ENCODE data around the gene ARHGEF2.
A peak's percentile ranks its signal among the peaks of the same experiment; 100 is the strongest.
"Not testable (repeated sequence)": the region's sequence is repeated elsewhere in the genome, so short reads cannot be mapped to it uniquely, and the experiment has no call there.

The ARHGEF2 gene

DNA sequence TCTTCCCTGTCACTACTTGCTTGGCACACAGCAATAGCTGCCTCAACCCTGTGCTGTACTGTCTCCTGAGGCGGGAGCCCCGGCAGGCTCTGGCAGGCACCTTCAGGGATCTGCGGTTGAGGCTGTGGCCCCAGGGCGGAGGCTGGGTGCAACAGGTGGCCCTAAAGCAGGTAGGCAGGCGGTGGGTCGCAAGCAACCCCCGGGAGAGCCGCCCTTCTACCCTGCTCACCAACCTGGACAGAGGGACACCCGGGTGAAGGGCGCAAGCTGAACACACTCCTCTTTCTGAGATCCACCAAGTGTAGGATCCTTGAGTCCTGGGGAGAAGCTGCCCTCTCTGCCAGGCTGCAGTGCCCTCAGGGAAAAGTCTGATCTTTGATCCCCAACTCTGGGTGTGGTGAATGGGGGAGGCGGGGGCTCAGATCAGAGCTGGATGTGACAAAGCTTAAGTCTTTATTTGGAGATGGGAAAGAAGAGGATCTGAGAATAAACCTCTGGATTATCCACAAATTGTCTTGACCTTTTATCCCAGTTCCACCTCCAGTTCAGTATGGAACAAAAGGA is 35.7 kb downstream of the ARHGEF2 start:
- DNase-seq (ENCODE audit: low spot score): no peak

DNA sequence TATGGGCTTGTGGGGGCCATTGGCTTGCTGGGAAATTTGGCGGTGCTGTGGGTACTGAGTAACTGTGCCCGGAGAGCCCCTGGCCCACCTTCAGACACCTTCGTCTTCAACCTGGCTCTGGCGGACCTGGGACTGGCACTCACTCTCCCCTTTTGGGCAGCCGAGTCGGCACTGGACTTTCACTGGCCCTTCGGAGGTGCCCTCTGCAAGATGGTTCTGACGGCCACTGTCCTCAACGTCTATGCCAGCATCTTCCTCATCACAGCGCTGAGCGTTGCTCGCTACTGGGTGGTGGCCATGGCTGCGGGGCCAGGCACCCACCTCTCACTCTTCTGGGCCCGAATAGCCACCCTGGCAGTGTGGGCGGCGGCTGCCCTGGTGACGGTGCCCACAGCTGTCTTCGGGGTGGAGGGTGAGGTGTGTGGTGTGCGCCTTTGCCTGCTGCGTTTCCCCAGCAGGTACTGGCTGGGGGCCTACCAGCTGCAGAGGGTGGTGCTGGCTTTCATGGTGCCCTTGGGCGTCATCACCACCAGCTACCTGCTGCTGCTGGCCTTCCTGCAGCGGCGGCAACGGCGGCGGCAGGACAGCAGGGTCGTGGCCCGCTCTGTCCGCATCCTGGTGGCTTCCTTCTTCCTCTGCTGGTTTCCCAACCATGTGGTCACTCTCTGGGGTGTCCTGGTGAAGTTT is 36.4 kb downstream of the ARHGEF2 start:
- no peak for DNase-seq (ENCODE audit: low spot score)

DNA sequence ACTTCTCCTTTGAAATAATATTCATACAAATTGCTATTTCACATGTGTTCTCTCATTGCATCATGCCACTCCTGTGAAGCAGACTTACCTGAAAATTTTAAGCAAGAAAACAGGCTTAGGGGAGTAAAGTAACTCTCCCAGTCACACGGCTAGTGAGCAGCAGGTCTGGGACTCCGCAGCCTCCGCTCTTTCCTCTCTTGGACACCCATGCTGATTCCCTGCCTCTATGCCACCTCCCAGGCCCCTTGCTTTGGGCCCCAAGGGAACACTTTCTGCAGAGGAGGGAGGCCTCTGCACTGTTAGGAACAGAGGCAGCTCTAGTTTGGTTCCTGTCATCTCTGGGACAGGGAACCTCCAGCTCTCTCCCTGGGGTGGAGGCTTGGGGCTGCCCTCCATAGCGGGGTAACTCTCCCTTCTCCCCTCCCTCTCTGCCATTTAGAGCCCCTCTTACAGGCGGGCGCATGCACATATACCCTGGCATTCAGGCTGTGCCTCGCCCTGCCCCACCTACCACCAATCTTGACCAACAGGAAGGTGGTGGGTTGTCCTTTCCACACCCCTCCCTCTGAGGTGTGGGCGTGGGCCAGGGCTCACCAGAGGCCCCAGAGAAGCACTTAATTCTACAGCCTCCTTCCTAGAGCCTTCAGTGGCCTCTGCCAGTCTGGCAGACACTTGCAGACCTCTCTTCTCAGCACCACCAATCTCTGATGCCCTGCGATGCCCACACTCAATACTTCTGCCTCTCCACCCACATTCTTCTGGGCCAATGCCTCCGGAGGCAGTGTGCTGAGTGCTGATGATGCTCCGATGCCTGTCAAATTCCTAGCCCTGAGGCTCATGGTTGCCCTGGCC is 37.1 kb downstream of the ARHGEF2 start, which contains the start of gene RXFP4:
Gene RXFP4 (plus strand): TSS at position 646 of the 852 bp plus-strand sequence. CDS start 72 bp downstream, at position 718.
- DNase-seq (ENCODE audit: low spot score): no peak

DNA sequence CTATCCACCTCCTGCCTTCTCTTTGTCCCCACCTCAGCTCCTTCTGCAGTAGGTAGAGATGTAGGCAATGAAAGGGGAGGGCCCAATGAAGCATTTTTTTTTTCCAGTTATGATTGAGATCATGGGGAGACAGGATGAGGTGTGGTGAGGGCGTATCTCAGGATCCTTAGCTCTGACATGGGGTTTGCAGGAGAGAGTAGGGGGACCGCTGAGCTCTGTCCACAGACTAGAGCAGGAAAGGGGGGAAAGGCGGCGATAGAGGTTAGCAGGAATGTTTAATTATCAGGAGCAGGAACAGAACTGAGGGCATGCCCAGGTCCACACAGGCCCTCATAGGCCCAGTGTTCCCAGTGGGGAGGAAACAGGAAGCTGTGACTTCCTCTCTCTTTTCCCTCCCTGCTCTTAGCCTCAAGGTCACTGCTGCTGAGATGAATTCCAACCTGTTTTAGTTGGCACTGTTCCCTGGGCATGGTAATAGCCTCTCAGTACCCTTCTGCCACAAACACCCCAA is 37.8 kb downstream of the ARHGEF2 start:
- DNase-seq (ENCODE audit: low spot score): peak; percentile 33

DNA sequence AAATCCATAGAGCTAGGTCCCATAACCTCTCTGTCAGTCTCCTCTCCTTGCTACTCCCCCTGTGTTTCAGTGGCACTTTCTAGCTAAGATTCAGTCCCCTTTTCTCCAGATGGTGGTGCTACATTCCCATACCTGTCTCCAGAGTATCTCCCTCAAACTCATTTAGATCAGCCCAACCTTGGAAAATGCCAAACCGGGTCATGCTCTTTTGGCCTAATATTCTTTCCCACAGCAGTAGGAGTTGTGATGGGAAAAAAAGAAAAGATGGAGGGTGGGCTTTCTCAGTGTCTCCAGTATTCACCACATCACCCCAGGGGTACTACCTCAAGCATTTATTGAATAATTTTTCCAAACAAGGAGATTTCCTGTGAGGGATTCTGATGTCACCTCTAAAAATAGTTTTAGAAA is 40.1 kb downstream of the ARHGEF2 start:
- peak; percentile 57 for DNase-seq (ENCODE audit: low spot score)

DNA sequence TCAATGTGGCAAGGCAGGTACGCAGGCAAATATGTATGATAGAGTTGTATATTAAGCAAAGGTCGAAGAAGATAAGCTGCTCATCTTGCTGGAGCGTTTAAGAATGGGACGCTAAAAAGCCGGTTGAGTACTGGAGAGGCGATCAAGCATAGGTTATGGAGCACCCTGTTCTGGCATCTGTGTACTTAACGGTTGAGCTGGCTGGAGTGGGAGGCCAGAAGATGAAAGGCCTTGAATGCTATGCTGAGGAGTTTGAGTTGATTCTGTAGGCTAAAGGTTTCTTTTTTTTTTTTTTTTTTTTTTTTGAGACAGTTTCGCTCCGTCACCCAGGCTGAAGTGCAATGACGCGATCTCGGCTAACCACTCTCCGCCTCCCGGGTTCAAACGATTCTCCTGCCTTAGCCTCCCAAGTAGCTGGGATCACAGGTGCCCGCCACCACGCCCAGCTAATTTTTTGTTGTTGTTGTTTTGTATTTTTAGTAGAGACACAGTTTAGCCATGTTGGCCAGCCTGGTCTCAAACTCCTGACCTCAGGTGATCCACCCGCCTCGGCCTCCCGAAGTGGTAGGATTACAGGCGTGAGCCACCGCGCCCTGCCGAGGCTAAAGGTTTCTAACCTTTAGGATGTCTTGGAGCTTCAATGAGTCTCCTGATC is 43.3 kb downstream of the ARHGEF2 start:
- DNase-seq (ENCODE audit: low spot score): no peak

DNA sequence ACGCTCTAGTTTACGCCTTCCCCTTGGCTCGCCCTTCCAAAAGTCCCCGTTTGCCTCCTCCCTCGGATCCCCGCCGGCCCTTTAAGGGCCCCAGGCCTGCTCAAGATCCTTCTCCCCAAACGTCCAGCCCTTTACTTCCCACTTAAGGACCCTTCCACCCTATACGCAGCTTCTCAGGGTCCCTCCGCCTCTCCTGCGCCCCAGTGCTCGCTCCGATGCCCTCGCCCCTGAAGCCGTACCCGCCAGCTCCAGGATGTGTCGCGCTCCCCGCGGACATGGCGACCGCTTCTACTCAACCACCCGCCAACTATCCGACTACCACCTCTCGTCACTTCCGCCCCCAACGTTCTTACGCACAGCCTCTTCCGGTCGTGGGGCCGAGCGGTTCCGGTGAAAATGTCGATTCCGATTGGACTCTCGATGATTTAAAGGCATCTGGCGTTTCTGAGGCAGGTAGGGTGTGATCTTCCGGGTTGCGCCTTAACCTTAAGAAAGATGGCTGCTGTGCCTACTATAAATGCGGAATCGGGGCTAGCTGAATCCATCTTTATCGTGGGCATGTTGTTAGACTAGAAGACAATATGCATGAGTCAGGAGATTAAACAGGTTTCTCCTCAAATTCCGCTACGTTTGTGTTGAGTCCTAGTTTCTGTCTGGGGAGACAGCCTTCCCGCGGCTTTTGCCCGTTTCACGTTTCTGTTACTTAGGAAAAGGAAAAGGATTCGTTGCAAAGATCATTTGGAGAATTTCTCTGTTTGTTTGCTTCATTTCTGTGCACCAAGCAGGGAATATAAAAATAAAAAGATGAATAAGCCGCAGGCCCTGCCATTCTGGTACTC is 44.0 kb downstream of the ARHGEF2 start, which contains the start of gene KHDC4:
Gene KHDC4 (minus strand): TSS at position 317 of the 839 bp plus-strand sequence. CDS start 40 bp downstream, at position 277.
- DNase-seq (ENCODE audit: low spot score): peak; percentile 93

DNA sequence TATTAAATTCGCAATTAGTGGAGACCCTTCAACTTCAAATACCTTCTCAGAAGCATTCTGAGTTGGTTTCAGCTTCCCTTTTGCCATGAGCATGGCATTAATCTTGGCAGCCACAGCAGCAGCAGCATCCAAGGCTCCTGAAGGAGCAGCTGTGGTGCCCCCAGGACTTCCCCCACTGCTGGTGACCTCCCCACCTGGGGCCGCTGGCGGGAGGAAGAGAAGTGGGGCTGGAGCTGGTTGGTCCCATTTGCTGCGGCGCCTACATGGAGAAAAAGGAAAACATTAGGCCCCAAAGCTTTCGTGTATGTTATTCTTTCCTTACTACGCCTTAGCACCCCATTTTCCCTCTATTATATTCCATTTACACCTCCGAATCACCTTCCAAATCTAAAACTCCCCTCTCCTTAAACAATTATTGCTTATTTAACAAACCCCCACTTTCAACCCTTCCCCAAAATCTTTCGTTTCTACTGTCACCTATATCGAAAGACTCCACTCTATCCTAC is 44.7 kb downstream of the ARHGEF2 start:
- no peak for DNase-seq (ENCODE audit: low spot score)

DNA sequence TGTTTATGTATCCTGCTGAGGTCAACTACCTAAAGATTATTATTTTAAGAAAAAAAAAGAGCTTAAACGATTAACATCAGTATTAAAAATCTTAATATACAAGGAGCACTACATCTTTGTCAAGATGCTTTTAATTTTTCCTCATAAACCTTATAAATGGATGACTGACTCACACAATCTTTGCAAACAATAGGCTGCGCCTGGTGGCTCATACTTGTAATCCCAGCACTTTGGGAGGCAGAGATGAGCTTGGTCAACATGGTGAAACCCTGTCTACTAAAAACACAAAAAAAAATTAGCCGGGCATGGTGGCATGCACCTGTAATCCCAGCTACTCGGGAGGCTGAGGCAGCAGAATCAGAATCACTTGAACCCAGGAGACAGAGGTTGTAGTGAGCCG is 45.9 kb downstream of the ARHGEF2 start:
- DNase-seq (ENCODE audit: low spot score): no peak

DNA sequence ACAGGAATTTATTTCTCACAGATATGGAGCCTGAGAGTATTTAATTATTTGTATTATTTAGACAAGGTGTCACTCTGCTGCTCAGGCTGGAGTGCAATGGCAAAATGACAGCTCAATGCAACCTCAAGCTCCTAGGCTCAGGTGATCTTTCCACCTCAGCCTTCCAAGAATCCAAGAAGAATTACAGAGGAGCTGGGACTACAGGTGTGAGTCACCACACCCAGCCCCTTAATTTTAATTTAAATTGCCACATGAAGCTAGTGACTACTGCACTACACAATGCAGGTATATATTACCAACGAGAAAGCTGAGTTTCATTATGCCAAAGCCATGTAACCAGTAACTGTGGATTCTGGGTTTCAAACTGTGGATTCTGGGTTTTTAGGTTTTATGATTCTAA is 46.3 kb downstream of the ARHGEF2 start:
- no peak for DNase-seq (ENCODE audit: low spot score)

DNA sequence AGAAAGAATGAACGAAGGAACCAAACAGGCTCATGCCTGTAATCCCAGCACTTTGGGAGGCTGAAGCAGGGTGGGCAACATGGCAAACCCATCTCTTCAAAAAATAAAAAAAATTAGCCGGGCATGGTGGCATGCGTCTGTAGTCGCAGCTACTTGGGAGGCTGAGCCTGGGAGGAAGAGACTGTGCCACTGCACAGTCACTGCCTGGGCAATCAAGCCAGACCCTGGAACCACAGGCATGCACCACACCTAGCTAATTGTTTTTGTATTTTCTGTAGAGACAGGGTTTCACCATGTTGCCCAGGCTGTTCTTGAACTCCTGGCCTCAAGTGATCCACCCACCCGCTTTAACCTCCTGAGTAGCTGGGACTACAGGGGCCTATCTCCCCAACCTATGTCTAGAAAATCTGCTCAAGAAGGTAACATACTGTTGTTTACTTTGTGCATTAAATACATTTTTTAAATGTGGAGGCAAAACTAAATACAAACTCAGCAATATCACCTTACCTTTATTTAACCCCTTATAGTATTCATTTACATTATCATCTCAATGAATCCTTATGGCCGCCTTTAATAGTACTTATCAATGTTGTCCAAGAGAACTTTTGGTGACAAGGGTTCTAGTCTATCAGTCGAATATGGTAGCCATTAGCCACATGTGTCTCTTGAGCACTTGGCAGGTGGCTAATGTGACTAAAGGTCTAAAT is 46.9 kb downstream of the ARHGEF2 start:
- DNase-seq (ENCODE audit: low spot score): no peak

DNA sequence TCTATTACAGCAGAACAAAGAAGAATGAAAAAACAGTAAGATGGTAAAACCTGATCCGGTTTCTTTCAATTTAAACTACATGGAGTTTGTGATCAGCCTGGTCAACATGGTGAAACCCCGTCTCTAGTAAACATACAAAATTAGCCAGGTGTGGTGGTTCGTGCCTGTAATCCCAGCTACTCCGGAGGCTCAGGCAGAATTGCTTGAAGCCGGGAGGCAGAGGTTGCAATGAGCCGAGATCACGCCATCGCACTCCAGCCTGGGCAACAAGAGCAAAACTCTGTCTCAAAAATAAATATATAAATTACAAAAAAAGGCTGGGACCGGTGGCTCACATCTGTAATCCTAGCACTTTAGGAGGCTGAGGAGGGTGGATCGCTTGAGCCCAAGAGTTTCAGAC is 47.6 kb downstream of the ARHGEF2 start:
- DNase-seq (ENCODE audit: low spot score): not testable (repeated sequence)

DNA sequence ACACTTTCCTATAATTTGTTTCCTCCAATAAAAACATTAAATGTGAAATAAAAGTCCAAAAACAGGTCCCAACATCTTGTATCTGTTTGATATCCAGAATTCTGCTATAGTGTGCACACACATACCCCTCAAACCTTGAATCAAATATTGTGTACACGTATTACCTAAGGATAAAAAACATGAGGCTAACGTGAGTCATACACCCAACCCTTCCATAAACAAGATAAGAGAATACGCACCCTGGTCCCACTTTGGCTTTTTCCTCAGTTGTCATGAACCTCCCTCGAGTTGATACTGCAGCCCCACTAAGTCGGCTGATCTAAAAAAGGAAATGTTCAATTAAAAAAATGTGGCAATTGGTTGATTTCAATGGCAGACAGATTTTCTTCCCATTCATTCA is 49.3 kb downstream of the ARHGEF2 start:
- no peak for DNase-seq (ENCODE audit: low spot score)

DNA sequence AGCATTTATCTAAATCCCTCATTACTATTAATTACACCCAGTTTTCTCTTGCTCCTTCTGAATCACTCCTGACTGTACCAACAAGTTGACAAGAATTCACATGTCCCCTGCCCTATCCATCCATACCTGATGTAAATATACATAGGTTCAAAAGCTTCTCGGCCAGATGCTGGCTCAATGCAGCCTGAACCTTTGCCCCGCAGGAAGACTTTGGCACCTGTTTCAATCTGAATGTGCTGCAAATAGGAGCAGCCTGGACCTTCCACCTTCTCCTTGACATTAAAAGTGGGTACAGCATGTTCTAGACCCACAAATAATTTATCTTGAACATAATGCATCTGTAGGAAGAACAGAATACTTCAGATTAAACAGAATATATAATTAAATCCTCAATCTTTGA is 52.8 kb downstream of the ARHGEF2 start:
- no peak for DNase-seq (ENCODE audit: low spot score)

DNA sequence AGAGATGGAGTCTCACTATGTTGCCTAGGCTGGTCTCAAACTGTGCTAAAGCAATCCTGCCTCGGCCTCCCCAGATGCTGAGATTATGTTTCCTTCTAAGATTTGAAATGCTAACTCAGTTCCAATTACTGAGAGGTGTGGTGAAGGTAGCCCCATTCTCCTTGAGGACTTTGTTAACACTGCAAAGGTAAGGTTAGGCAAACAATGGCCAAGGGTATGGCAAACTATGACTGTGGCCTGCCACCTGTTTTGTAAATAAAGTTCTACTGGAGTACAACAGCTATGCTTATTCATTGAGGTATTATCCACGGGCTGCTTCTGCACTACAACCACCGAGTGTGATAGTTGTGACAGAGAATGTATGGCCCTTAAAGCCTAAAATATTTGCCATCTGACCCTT is 57.6 kb downstream of the ARHGEF2 start:
- DNase-seq (ENCODE audit: low spot score): no peak

DNA sequence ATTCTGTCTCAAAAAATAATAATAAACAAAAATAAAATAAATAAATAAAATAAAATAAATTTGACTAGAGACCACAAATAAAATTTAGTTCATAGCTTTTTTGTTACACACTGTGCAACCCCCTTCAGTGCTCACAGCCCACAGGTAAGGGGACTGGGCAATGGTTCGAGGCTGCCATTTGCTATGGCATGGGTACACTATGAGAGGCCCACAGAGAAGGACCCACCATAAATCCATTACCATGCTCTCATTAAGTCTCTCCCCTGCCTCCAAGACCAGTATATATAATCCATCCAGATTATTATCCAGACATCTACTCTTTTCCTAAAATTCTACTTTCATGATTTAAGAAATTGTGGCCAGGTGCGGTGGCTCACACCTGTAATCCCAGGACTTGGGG is 58.5 kb downstream of the ARHGEF2 start:
- no peak for DNase-seq (ENCODE audit: low spot score)

DNA sequence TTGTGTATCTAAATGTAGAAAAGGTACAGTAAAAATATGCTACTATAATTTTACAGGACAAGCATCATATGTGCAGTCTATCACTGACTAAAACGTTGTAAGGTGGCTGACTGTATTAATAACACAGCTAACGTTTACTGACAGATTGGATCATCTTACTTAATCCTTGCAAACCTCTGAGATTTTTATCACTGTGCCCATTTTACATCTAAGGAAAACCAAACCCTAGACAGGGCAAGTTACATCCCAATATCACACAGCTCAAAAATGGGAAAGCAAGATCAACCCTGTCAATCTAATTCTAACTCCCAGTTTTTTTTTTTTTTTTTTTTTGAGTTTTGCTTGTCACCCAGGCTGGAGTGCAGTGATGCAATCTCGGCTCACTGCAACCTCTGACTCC is 59.7 kb downstream of the ARHGEF2 start:
- no peak for DNase-seq (ENCODE audit: low spot score)

DNA sequence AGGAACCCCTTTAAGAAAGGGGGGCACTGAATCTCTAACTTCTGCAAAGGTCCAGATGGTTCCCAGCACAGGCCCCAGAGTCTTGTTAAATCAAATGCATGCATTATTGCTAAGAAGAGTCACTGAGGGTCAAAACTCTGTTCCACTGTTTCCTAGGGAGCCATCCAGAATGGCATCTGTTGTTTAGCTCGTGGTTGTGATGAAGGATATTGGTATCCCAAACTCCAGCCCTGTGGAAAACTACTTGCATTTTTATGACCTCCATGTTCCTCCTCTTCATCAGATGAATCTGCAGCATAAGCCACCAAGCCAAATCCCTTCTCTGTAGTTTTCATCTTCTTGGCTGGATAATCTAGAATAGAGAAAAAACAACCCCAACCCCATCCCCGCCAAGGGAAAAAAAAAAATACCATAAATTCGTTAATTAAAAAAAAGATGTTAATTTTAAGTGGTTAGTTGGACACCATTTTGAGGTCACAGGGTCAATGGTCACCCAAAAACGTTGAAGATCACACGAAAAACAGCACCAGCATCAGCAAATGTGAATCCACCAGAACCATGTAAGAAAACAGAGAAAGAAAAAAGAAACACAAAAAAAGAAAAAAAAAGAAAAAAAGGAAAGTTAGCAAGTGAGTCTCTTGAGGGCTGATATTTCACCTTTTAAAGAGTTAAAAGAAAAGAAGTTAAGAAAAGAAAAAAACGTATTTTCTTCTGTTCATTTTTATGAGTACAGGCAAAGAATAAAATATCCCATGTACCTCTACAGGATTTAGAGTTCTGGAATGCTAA is 64.2 kb downstream of the ARHGEF2 start:
- DNase-seq (ENCODE audit: low spot score): peak; percentile 76

DNA sequence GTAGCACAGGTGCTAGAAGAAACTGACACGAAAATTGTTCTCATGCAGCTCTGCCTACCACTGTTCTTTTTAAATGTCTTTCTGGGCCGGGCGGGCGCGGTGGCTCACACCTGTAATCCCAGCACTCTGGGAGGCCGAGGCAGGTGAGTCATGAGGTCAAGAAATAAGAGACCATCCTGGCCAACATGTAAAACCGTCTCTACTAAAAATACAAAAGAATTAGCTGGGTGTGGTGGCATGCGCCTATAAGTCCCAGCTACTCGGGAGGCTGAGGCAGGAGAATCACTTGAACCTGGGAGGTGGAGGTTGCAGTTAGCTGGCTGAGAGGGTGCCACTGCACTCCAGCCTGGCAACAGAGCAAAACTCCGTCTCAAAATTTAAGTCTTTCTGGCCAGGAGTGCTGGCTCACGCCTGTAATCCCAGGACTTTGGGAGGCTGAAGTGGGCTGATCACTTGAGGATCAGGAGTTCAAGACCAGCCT is 66.3 kb downstream of the ARHGEF2 start:
- no peak for DNase-seq (ENCODE audit: low spot score)
